ENCODE measurements around the gene ELAVL4.

DNA sequence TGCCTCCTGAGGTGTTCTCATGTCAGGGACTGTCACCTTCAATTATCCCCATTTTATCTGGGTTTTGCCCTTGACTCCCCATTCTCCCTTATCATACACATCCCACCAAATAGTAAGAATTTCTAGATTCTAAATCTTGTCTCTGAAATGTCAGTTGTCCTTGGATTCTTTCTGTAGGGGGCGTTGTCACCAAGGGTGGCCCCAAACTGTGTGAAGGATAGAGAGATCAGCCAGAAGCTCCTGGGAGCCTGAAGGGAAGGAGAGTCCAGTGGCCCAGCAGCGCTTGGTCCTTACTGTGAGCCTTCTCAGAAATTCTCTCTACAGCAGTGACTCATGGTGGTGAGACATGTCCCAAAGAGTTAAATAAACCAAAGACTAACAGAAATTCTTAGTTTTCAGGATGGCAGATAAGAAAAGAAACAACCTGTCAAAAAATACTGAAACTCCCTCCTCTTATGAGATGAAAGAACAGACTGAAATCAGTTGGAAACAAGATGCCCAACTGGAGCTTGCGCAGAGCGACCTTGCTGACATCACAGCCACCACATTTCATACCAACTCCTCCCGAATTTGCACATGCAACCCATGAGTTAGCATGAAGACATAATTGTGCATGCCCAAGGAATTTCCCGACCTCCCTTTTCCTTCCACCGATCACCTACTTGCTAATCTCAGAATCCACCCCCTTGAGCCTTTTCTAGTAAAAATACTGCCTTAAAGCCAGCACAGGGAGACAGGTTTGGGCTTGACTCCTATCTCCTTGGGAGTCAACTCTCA lies 109.8 kb downstream of the ELAVL4 start:
- no peak for TF ChIP-seq POLR2A (IDR thresholded peaks at IDR 0.05)
- TF ChIP-seq CTCF (IDR thresholded peaks at IDR 0.05): no peak

Measured in adrenal gland (tissue), 5 donors.